ENCODE data around the gene CERS4.

GRCh38 chr19:8242211-8242821 lies 33.1 kb downstream of the CERS4 start:
- TF ChIP-seq POLR2A (IDR thresholded peaks at IDR 0.05) = no peak
- TF ChIP-seq CTCF (IDR thresholded peaks at IDR 0.05) = no peak

All from vagina (tissue), 2 donors.